ENCODE results near the gene CEP192.
"Not testable (repeated sequence)": the region's sequence is repeated elsewhere in the genome, so short reads cannot be mapped to it uniquely, and the experiment has no call there.

Gene CEP192

GRCh38 chr18:13036622-13037320, 45.6 kb downstream of the CEP192 start:
- no peak for DNase-seq

DNA sequence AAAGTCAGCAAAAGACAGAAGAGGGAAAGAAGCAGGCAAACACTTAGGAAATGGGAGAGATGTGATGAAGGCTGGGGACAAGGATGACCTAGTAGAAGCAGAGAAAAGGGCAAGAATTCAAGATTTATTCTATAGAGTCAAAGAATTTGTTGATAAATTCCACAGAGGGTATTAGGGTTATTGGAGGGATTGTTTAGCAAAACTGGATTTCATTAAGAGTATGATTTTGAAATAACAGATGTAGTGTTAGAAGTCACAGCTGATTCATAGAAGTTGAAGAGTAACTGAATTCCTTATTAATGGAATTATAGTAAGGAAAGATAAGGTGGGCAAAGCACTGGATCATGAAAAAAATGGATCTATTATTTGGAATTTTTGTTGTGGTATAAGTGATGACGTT, 48.6 kb downstream of the CEP192 start:
- DNase-seq = no peak

- no peak for DNase-seq
Observed at GRCh38 chr18:13043066-13043465, 51.9 kb downstream of the CEP192 start.

- no peak for DNase-seq
Observed at GRCh38 chr18:13048061-13048595, 57.0 kb downstream of the CEP192 start.

DNA sequence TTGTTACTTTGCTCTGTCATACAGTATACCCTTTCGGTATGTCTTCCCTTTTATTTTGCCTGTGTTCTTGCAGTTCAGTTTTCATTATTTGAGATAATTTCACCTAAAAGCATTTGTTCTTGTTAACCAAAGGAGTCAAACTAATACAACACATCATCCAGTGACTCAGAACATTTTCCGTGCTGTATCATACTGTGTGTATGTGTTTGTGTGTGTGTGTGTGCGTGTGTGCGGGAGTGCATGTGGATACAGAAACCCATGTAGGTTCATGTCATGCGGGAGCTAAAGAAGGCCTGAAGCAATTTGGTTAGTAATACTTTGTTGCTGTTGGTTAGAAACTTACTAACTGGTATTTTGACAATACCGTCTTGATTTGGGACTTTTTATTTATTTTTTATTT, 60.0 kb downstream of the CEP192 start:
- no peak for DNase-seq

GRCh38 chr18:13051950-13052349, 60.8 kb downstream of the CEP192 start:
- no peak for DNase-seq

DNA sequence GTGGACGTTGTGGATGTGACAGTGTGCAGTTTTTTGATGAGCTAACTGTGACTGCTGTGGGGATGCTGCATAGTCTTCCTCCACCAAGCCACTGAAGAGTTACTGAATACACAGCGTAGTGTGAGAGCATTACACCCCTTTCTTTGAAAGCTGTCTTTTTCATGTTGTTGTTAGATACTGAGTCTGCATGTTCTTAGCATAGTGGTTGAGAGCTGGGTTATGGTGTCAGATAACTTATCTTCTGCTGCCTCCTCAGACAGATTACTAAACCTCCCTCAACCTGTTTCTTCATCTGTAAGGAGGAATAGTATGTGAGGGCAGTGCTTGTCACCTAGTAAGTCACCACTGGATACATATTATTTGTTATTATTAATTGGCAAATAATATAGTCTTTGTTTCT, 63.2 kb downstream of the CEP192 start:
- DNase-seq = no peak

DNA sequence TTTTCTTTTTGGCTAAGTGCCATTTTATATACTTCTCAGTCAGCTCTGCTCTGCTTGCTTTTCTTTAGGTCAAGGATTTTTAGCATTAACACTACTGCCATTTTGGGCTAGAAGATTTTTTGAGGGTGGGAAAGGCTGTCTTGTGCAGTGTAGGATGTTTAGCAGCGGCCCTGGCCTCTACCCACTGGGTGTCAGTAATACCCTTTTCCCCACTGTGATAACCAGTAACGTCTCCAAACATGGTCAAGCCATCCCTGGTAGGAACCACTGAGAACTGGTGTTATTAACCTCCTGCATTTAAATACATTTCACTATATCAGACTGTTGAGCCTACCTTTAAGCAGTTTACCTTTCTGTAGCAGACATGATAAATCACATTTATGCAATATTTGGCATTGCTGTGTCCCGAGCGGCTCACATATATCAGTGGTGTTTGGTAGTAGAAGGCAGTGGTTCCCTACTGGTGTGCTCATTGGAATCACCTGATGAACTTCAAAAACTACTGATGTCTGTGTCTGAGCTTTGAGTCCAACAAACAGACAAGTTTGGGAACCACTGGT, 70.5 kb downstream of the CEP192 start:
- no peak for DNase-seq

GRCh38 chr18:13067124-13067523, 76.0 kb downstream of the CEP192 start:
- no peak for DNase-seq

DNA sequence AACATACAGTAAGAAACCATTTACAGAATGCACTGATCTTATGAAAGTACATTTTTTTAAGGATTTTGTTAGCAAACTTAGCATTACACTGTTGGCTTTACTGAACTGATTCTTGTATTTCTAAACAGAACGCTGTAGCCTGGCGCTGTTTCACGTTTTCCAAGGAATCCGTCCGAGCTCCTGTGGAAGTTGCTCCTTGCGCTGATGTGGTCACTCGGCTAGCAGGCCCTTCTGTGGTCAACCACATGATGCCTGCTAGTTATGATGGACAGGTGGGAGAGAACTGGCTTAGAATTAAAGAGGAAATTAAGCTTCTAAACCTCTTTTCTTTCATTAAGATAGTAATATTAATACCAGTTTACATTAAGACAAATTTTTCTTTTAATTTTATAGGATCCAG, 76.8 kb downstream of the CEP192 start:
- DNase-seq = no peak

DNA sequence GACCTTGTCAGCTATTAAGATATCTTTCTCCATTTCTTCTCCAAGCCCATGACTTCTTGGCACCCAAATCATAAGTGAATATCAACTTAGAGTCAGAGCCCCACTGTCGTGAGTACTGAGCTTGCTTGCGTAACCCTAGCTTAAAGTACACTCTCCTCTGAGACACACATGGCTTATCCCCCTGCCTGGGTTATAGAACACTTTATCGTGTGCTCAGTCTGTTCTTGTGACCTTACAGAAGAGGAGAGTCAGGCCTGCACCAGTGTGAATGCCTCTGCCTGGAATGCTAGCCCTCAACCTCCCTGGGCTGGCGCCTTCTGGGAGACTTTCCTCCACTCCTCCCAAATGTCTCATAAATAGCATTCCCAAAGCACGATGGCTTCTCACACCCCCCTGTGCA, 79.3 kb downstream of the CEP192 start:
- no peak for DNase-seq

GRCh38 chr18:13076886-13077285, 85.7 kb downstream of the CEP192 start:
- DNase-seq = no peak

GRCh38 chr18:13077473-13077872, 86.3 kb downstream of the CEP192 start:
- DNase-seq = no peak

DNA sequence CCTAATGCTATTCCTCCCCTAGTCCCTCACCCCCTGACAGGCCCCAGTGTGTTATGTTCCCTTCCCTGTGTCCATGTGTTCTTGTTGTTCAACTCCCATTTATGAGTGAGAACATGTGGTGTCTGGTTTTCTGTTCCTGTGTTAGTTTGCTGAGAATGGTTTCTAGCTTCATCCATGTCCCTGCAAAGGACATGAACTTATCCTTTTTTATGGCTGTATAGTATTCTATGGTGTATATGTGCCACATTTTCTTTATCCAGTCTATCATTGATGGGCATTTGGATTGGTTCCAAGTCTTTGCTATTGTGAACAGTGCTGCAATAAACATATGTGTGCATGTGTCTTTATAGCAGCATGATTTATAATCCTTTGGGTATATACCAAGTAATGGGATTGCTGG, 86.9 kb downstream of the CEP192 start:
- not testable (repeated sequence) for DNase-seq

GRCh38 chr18:13086906-13087305, 95.7 kb downstream of the CEP192 start:
- no peak for DNase-seq

DNA sequence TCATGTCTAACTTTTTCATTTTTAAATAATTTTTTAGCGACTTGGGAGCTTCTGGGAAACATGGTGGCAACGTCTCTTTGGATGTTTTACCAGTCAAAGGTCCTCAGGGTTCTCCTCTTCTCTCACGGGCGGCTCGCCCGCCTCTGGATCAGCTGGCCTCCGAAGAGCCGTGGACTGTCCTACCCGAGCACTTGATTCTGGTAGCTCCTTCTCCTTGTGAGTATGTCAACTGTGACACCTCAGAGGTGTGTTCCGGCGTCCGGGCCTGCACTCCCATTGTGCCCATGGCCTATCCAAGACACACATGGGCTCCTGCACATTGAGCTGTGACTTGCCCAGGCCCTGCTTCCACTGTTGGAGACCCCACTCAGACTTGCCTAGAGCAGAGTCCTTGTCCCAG, 104.3 kb downstream of the CEP192 start:
- DNase-seq = no peak

GRCh38 chr18:13096232-13096631, 105.1 kb downstream of the CEP192 start:
- no peak for DNase-seq

- no peak for DNase-seq
Observed at GRCh38 chr18:13096719-13097118, 105.6 kb downstream of the CEP192 start.

GRCh38 chr18:13098104-13098503, 106.9 kb downstream of the CEP192 start:
- DNase-seq = not testable (repeated sequence)

DNA sequence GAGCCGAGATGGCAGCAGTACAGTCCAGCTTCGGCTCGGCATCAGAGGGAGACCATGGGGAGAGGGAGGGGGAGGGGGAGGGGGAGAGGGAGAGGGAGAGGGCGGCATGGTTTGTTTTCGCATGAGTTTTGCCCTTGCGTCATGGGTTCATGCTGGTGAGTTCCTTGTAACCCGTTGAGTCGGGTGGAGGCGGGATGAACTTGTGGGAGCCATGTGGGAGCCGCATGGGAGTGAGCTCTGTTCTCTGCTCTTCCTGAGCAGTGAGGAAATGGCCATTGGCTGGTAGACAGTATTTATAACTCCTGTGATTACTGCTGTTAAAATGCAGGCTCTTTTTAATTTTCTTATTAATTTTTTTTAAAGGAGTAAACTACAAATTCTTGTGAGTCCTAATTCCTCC, 108.0 kb downstream of the CEP192 start:
- DNase-seq = no peak

DNA sequence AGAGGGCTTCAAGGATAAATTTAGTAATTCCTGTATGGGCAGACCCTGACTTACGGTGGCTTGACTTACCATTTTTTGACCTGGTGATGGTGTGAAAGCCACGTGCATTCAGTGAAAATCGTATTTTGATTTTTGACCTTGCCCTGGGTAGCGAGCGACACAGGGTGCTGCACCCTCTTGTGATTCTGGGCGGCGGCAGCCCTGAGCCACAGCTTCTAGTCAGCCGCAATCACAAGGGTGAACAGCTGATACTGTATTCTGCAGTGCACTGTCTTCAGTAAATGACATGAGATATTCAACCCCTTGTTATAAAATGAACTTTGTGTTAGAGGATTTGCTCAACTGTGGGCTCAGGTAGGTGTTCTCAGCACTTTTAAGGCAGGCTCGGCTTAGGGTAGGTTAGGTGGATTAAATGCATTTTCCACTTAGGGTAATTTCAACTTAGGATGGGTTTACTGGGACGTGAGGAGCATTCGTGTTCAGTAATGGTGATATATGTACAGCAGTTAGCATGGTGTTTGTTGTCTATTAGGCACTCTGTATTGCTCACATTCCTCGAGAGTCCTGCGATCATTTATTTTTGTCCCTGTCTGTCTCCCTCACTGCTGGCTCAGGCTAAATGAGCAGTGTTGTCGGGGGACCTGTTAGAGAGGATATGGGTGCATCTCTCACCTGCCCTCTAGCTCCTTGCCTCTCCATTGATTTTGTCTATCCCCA, 109.9 kb downstream of the CEP192 start:
- no peak for DNase-seq

DNA sequence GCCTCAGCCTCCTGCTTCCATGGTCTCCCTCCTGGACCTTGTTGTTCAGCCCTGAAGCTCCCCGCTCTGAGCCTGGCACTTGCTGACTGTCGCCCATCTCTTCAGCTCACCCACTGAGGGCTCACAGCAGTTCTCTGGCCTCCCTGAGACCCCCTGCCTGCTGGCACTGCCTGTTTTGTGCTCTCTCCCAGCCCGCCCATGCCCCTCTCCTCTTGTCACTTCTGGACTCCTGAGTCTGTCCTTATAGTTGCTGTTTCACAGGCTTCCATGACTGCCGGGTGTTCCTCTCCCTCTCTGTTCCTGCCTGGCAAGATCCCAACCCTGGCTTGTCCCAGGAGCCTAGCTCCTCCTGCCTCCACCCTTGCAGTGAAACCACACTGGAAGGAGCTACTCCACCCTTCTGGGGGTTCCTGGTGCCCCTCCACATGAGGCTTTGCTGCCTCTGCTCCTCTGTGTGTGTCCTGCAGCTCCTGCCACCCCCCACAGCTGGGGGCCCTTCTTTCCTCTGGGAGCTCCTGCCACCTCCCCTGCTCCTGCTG, 110.6 kb downstream of the CEP192 start:
- no peak for DNase-seq

GRCh38 chr18:13103366-13103765, 112.2 kb downstream of the CEP192 start:
- no peak for DNase-seq

GRCh38 chr18:13105059-13105458, 113.9 kb downstream of the CEP192 start:
- DNase-seq = no peak
